HepG2 (cell line): Measurements from ENCODE around the gene TCFL5. TPM values are rescaled to one million over a fixed set of nuclear protein-coding genes. Genes with fewer than 3 reads are reported as not detected.

Source experiments
- CBFB ChIP-seq: sonication (generic); formaldehyde crosslinking; IDR thresholded peaks from 2 replicates; pipeline ENCODE4 v1.4.0; 2020; ENCODE audit warnings: missing genetic modification reagents
- HIC2 ChIP-seq: sonication (generic); formaldehyde crosslinking; IDR thresholded peaks from 2 replicates; pipeline ENCODE4 v1.9.0; 2022; ENCODE audit warnings: low read depth, missing genetic modification reagents
- HNRNPL ChIP-seq: fragments of 200-400 bp; formaldehyde crosslinking; IDR thresholded peaks from 2 replicates; pipeline ENCODE4 v1.6.1; 2017; ENCODE audit warnings: mild to moderate bottlenecking, low read depth, low read length
- IRX3 ChIP-seq: sonication (generic); formaldehyde crosslinking; IDR thresholded peaks from 2 replicates; pipeline ENCODE4 v1.8.1; 2023; ENCODE audit warnings: mild to moderate bottlenecking, low read depth, missing genetic modification reagents, borderline replicate concordance
- LCORL ChIP-seq, 2 experiments: fragments of 450-650 bp in 1 of 2; sonication (generic) in 1 of 2; formaldehyde crosslinking in 1 of 2; IDR thresholded peaks; 2 replicates each; pipeline versions ENCODE4 v1.5.0 to v1.6.1; 2017 to 2020; ENCODE audit warnings: antibody characterized with exemption in 1 of 2, missing genetic modification reagents in 1 of 2
- RBFOX2 ChIP-seq: fragments of 200-400 bp; formaldehyde crosslinking; IDR thresholded peaks from 2 replicates; pipeline ENCODE4 v1.6.1; 2017; ENCODE audit warnings: low read depth, mild to moderate bottlenecking, low read length
- RXRA ChIP-seq: sonication (generic); formaldehyde crosslinking; IDR thresholded peaks from 2 replicates; pipeline ENCODE4 v1.5.1; 2020; ENCODE audit warnings: missing genetic modification reagents
- ZNF230 ChIP-seq: sonication (generic); formaldehyde crosslinking; IDR thresholded peaks from 2 replicates; pipeline ENCODE4 v1.4.0; 2020; ENCODE audit warnings: mild to moderate bottlenecking, missing genetic modification reagents
- ZNF333 ChIP-seq: sonication (generic); formaldehyde crosslinking; IDR thresholded peaks from 2 replicates; pipeline ENCODE4 v1.4.0; 2020; ENCODE audit warnings: mild to moderate bottlenecking, missing genetic modification reagents, borderline replicate concordance
- ZNF597 ChIP-seq: sonication (generic); formaldehyde crosslinking; IDR thresholded peaks from 2 replicates; pipeline ENCODE4 v1.5.0; 2020; ENCODE audit warnings: missing genetic modification reagents
- ZNF773 ChIP-seq: sonication (generic); formaldehyde crosslinking; IDR thresholded peaks from 2 replicates; pipeline ENCODE4 v1.4.0; 2020; ENCODE audit warnings: missing genetic modification reagents, borderline replicate concordance
- ZNF800 ChIP-seq: sonication (generic); formaldehyde crosslinking; IDR thresholded peaks from 2 replicates; pipeline ENCODE4 v1.4.0; 2020; ENCODE audit warnings: missing genetic modification reagents
- polyA plus RNA-seq, 8 experiments: library from polyadenylated mRNA; depleted of rRNA in 3 of 8; stranded (reverse) in 7 of 8; unstranded in 1 of 8; fragments of >200 nt; fragmentation: Illumina TruSeq in 4 of 8; extraction: Trizol in 4 of 8; gene quantifications; 2 replicates each; pipeline versions ENCODE4 v1.2.1 to v1.2.3, GENCODE V29; 2011 to 2016; ENCODE audit warnings: low read depth in 4 of 8, missing spikeins in 1 of 8, mixed read lengths in 1 of 8; ENCODE audit not compliant: insufficient read depth in 1 of 8
- total RNA-seq, 5 experiments: library from RNA; depleted of rRNA; stranded (reverse); fragments of >200 nt; fragmentation: Illumina TruSeq; extraction: Trizol; gene quantifications; 2 replicates each; pipeline ENCODE4 v1.2.3, GENCODE V29; 2016; ENCODE audit warnings: low read depth in 1 of 5

TCFL5 gene
- total and polyA plus RNA-seq, 2 of the 13 experiments (the other 11 are each of a cell fraction or from before 2014, with no cell fraction given), result 14.8 to 20.0 TPM

- TF ChIP-seq HIC2 (peak; percentile 48; the same call in 1 of the 2 replicates), ZNF333 (CRISPR knock-in tag) (0 out of 2 replicates have a peak, but pooled peaks have one; percentile 44), HNRNPL (0 out of 2 replicates have a peak, but pooled peaks have one; percentile 58), ZNF773 (CRISPR knock-in tag) (no peak), IRX3 (CRISPR knock-in tag) (no peak), RXRA (CRISPR knock-in tag) (0 out of 2 replicates have a peak, but pooled peaks have one; percentile 3), RBFOX2 (0 out of 2 replicates have a peak, but pooled peaks have one; percentile 18), LCORL (IDR thresholded peaks at IDR 0.05) (no peak), LCORL (CRISPR knock-in tag; IDR thresholded peaks at IDR 0.05) (peak; percentile 43; the same call in 1 of the 2 replicates), ZNF230 (0 out of 2 replicates have a peak, but pooled peaks have one; percentile 50), ZNF597 (no peak), CBFB (CRISPR knock-in tag) (no peak), ZNF800 (no peak)
- TF ChIP-seq, all 625 proteins: peak for 14
Measured at GRCh38 chr20:62832951-62833391, 28.7 kb downstream of the TCFL5 start (continued).
